Retina (tissue), 1 donor: Measurements from ENCODE around the gene CIPC.
A peak's percentile ranks its signal among the peaks of the same experiment; 100 is the strongest.

ENCODE experiments used
- DNase-seq: peaks from one replicate; pipeline ENCODE4 v3.0.0-alpha.2; 2016

The CIPC gene

GRCh38 chr14:77097700-77098528 is at the start of gene CIPC:
CIPC (plus strand) TSS chr14:77098258; CDS start chr14:77105709, 7,451 bp downstream.
- peak; percentile 99 for DNase-seq

DNA sequence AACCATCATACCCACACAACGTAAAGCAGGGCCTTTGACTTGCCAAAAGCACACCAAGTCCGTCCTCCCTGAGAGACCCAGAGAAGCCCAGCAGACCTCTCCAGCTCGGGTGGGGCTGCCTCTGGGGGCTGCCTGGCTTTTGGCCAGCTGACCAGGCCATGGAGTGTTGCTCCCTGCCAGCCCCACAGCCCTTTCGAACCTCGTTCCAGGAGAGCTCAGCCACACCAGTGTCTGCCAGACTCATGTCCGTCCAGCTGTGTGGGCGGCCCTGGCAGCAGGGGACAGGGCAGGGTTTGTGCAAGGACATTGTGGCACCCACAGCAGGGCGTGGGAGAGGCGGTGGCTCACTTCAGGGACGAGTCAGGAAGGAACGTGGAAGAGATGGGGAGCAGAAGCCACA is 46.9 kb upstream of the CIPC start:
- DNase-seq: no peak

- DNase-seq: no peak
These were observed 45.6 kb upstream of the CIPC start for GRCh38 chr14:77052281-77053044.

DNA sequence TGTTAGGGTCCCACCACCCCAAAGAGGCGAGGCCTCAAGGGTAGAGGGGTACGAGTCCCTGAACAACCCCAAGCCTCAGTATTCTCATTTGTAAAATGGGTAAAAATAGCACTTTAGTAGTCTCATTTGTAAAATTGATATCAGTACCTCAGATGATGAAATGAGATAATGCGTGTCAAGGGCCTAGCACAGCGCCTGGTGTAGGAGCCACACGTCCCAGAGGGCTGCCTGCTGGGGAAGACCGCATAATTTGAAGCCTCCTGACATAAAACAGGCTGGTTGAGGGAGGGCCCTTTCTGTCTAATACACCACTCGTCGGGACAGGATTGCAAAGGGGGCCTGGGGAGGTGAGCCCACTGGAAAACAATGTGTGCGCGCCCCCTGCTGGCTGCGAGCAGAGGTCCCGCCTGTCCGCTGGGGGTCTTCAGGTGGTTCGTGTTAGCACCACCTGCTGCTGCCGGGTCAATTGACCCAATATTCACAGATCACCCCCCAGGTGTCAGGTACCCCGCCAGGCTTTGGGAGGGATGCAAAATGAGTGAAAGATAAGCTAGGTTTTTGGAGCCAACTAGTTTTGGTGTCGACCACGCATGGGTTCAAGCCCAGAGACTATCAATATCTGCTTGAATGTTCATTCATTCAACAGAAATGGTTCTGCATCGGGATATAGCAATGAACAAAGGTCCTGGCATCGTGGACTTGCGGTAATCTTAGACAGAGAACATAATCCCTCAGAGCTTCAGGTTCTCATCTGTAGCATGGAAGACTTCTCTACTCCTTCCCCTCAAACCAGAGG is 44.8 kb upstream of the CIPC start:
- peak; percentile 87 for DNase-seq

DNA sequence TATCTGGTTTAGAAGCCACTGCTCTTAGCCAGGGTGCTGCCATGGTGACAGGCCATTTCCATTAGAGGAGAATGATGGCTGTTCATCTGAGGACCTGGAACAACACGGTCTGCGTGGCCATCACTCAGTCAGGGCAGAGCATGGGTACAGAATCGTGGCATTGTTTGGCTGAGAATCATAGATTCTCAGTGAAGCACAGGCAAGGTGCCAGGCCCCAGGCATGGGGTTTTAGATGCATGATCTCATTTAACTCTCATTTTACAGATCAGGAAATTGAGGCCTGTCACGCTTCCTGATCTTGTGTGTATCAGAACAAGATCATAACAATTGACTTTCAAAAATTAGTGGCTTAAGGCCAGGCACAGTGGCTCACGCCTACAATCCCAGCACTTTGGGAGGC is 42.8 kb upstream of the CIPC start:
- DNase-seq: no peak

DNA sequence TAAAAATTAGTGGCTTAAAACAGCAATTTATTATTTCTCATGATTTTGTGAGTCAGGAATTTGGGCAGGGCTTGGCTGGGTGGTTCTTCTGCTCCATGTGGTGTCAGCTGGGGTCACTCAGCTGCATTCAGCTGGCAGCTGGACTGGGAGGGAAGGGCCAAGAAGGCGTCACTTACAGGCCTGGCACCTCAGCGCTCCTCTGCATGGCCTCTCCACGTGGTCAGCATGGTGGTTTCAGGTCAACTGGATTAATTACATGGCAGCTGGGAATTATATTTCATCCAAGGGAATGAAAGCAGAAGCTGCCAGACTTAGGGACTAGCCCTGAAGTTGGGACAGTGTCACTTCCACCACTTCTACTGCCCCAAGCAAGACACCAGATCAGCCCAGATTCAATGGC is 42.1 kb upstream of the CIPC start:
- DNase-seq: no peak

DNA sequence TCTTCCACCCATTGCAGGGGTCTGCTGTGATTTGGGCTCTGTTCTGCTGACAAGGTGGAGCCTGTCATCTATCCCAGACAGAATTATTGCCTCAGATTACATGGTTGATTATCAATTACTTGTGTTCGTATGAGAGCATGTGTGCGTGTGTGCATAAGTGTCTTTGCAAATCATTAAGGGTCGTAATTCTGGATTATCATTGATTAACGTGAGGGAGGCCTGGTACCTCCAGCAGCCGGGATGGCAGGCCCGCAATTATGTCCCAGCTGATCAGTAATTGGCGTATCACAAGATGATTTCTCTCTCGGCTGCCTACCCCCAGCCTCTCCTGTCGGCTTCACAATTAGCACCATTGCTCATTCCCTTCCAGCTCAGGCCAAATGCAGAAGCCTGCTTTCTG is 39.9 kb upstream of the CIPC start:
- DNase-seq: no peak

- DNase-seq: no peak
These were observed 39.3 kb upstream of the CIPC start for GRCh38 chr14:77058785-77059184.

- no peak for DNase-seq
These were observed 38.7 kb upstream of the CIPC start for GRCh38 chr14:77059276-77059915.

GRCh38 chr14:77061630-77062257 is 36.3 kb upstream of the CIPC start:
- DNase-seq: no peak

GRCh38 chr14:77062261-77062660 is 35.8 kb upstream of the CIPC start:
- no peak for DNase-seq

- DNase-seq: no peak
These were observed 34.4 kb upstream of the CIPC start for GRCh38 chr14:77063571-77064171.

DNA sequence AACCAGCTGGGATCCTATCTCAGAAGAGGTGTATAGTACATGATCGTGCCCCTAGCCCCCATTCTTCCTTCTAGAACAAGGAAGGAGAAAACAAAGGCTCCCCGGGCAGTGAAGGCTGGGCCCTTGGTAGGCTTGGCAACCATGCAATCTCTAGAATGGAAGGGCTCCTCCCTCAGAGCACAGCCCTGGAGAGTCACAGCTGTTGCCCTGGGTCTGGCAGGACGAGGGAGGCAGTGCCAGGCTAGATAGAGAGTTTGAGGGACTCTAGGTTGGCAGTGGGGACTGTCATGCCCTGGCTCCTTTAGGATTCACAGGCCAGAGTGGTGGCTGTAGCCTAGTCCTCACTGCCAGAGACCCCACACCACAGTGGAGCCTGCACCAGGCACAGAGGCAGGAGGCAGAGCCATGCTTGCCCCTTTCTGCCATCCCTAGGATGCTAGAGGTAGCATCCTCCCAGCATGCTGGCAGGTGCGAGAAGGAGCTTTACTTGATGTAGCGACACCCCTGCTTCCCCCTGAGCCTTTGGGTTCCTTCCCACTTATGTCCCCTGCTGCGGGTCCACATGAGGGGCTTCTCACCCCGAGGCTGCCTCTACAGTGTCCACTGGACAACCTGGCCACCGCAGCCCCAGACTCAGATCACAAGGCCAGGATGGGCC is 33.4 kb upstream of the CIPC start:
- no peak for DNase-seq

- no peak for DNase-seq
These were observed 32.0 kb upstream of the CIPC start for GRCh38 chr14:77065851-77066577.

- DNase-seq: peak; percentile 49
These were observed 31.4 kb upstream of the CIPC start for GRCh38 chr14:77066578-77067172.

DNA sequence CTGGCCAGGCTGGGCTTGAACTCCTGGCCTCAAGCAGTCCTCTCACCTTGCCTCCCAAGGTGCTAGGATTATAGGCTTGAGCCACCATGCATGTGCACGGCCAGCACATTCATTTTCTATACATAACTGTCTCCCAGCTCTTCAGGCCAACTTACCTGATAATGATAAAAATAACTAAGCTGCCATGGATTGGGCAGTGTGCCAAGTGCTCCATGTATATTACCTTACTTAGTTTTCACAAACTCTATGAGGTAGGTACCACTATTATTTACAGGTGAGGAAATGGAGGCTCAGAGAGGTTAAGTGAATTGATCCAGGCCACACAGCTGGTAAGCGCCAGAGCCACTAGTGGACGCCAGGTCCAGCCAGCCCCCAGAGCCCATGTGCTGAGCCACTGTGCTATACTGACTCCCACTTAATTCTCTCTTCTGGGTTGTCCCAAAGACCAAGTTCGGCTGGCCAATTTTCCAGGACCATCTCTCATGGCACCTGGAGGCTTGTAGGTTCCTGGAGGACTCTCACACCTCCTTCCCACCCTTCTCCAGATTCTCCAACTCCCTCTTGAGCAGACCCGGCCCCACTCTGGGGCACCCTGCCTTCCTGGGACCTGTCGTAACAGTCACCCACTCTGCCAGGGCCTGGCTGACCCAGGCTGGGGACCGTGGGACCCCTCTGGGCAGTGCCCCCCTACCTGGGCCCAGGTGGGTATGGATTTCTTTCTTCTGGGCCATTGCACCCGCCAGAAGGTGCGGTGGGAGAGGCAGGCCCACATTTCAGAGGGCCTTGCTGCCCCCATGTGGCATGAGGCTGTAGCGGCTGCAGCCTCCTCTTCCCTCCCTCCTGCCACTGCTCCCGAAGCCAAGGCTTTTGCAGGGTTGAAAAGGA is 30.2 kb upstream of the CIPC start:
- DNase-seq: peak; percentile 87

DNA sequence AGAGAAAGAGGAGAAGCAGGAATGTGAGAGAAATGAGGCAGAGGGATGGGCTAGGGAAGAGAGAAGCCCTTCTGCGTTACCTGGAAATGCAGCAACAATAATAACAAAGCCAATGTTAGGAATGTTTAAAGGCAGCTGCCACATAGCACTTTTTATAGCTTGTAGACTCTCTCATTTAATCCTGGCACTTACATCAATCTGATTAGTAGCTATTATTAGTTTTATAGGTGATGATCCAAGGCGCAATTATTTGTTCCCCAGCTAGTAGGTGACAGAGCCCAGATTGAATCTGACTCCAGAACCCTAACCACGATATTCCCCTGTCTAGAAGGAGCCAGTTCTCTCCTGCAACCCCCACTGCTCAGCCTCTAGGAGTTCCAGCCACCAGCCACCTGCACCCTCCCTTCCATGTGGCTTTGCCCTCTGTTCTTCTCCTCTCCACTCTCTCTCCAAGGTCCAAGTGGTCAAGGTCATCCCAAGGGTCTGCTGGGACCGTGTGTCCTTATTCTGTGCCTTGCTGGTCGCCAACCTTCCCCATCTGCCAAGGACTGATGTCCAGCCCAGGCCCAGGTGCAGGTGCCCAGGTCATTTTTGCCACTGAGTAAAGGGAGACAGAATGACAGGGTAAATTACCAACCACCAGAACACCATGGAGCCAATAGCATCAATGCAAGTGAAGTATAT is 29.4 kb upstream of the CIPC start:
- DNase-seq: no peak

- no peak for DNase-seq
These were observed 28.5 kb upstream of the CIPC start for GRCh38 chr14:77069551-77069950.
